ENCODE results near the gene RIMBP3C.
"Not testable (repeated sequence)": the region's sequence is repeated elsewhere in the genome, so short reads cannot be mapped to it uniquely, and the experiment has no call there.

RIMBP3C gene

GRCh38 chr22:21579474-21579851 is 28.2 kb upstream of the RIMBP3C start:
- TF ChIP-seq CTCF (IDR thresholded peaks at IDR 0.05; ENCODE audit: insufficient read depth, low read depth, low read length, missing control alignments), result no peak
- no peak for DNase-seq (ENCODE audit: low read depth)
- no peak overlapping the region for H3K4me3 ChIP-seq (ENCODE audit: low read depth, low read length)

- H3K4me3 ChIP-seq (ENCODE audit: low read depth, low read length), result no peak overlapping the region
- no peak for DNase-seq (ENCODE audit: low read depth)
- no peak for TF ChIP-seq CTCF (IDR thresholded peaks at IDR 0.05; ENCODE audit: insufficient read depth, low read depth, low read length, missing control alignments)
These were observed 22.7 kb upstream of the RIMBP3C start for GRCh38 chr22:21573750-21574494.

DNA sequence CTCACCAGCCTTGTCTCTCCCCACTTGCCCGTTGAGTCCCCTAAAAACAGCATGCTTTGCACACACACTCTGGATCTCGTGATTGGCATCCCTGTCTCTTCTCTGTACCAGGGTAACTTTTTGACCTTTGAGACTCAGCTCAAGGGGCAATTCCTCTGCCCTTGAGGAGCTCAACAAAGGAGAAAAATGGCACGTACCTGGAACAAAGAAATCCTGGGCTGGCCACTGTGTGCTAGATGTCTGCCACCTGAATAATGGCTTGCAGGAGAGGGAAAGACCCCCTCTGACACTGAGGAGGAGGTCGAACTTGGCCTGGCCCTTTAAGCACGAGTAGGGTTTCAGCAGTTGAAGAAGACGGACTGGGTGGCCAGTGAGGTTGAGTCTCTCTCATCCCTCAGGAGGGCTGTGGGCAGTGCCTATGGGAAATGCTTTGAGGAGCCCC is 22.1 kb upstream of the RIMBP3C start:
- no peak for DNase-seq (ENCODE audit: low read depth)
- H3K4me3 ChIP-seq (ENCODE audit: low read depth, low read length), result no peak overlapping the region
- no peak for TF ChIP-seq CTCF (IDR thresholded peaks at IDR 0.05; ENCODE audit: insufficient read depth, low read depth, low read length, missing control alignments)

DNA sequence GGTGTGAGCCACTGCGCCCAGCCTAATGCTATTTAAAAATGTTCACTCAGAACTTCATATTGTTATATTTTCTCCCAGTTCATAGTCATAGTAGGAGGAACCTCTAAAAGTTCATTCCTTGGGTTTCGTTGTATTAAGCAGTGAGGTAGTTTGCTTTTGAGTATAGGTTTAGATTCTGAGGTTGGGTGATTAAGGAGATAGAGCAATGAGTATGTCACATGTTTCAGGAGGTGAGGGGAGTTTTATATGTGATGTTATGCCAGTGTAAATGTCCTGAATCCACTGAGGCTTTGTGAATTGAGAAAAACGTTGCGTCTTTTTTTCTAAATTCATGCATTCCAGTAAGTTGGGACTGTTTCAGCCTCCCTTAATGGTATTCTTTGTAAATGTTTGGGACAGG is 20.4 kb upstream of the RIMBP3C start:
- no peak for DNase-seq (ENCODE audit: low read depth)
- H3K4me3 ChIP-seq (ENCODE audit: low read depth, low read length), result no peak overlapping the region
- TF ChIP-seq CTCF (IDR thresholded peaks at IDR 0.05; ENCODE audit: insufficient read depth, low read depth, low read length, missing control alignments), result no peak

GRCh38 chr22:21570398-21570797 is 19.1 kb upstream of the RIMBP3C start:
- DNase-seq (ENCODE audit: low read depth), result no peak
- no peak for TF ChIP-seq CTCF (IDR thresholded peaks at IDR 0.05; ENCODE audit: insufficient read depth, low read depth, low read length, missing control alignments)
- H3K4me3 ChIP-seq (ENCODE audit: low read depth, low read length), result peak overlapping the region; percentile 89

DNA sequence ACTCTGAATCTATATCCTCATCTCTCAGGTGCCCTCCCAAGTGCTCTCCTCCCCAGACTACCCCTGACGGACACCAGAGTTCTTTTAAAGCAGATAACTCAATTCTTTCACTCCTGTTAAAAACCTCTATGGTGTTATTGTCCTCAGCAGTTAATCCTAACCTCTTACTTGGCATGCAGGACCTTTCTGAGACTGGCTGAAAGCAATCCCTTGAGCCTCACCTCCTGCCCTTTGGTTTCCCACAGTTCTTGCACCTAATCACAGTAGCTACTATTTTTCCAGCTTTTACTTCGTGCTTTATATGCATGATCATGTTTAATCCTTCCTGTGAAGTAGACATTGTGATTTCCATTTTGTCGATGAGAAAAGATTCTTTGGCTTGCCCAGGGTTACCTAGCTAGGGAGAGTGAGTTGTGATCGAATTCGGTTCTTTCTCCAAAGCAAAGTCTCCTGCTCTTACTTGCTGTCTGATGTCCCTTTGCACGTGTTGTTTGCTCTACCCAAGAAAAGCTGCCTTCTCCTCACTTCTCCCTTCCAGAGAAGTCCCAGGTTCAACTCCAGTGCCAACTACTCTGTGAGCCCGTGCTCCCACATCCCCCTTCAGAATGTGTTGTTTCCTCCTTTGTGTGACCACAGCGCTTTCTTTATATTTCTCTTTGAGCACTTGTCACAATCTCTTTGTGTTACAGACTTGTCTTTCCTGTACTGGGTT is 18.4 kb upstream of the RIMBP3C start:
- no peak for TF ChIP-seq CTCF (IDR thresholded peaks at IDR 0.05; ENCODE audit: insufficient read depth, low read depth, low read length, missing control alignments)
- DNase-seq (ENCODE audit: low read depth), result peak; percentile 29
- H3K4me3 ChIP-seq (ENCODE audit: low read depth, low read length), result peak overlapping the region; percentile 89

GRCh38 chr22:21569076-21569427 is 17.8 kb upstream of the RIMBP3C start:
- H3K4me3 ChIP-seq (ENCODE audit: low read depth, low read length), result peak overlapping the region; percentile 89
- DNase-seq (ENCODE audit: low read depth), result not testable (repeated sequence)
